Esophagus squamous epithelium (tissue), 5 donors: ENCODE measurements around the gene IFNA4. TPM values are rescaled to one million over a fixed set of nuclear protein-coding genes. Genes with fewer than 3 reads are reported as not detected.

Experiments used
- DNase-seq: peaks from one replicate; lab custom pipeline; 2025; lab: John Stamatoyannopoulos, UW
- H3K27ac ChIP-seq, 4 donors: fragments of 200-600 bp; sonication (generic); one replicate each; pipeline ENCODE4 v1.5.1; 2016 to 2019; ENCODE audit warnings: mild to moderate bottlenecking in 1 of 4
- H3K27me3 ChIP-seq, 4 donors: fragments of 200-600 bp; sonication (generic); 1 replicate in 3 of 4; 2 replicates in 1 of 4; pipeline versions ENCODE4 v1.5.1 to v1.6.0; 2017 to 2021; ENCODE audit warnings: antibody characterized with exemption in 1 of 4
- H3K36me3 ChIP-seq, 3 donors: fragments of 200-600 bp; sonication (generic); one replicate each; pipeline ENCODE4 v1.5.1; 2016 to 2019
- H3K4me1 ChIP-seq, 3 donors: fragments of 200-600 bp; sonication (generic); one replicate each; pipeline ENCODE4 v1.5.1; 2017 to 2019
- H3K4me3 ChIP-seq, 4 donors: fragments of 200-600 bp; sonication (generic); 1 replicate in 3 of 4; 2 replicates in 1 of 4; pipeline ENCODE4 v1.5.1; 2016 to 2019; ENCODE audit warnings: mild to moderate bottlenecking in 2 of 4, moderate library complexity in 1 of 4
- H3K9me3 ChIP-seq, 3 donors: fragments of 200-600 bp; sonication (generic); one replicate each; pipeline ENCODE4 v1.5.1; 2016 to 2019
- CTCF ChIP-seq, 6 experiments: fragments of 450-650 bp in 4 of 6; fragments of 200-600 bp in 2 of 6; sonication (generic) in 2 of 6; IDR thresholded peaks; one replicate each; pipeline ENCODE4 v1.5.1; 2016 to 2019; ENCODE audit warnings: antibody characterized with exemption in 6 of 6, mild to moderate bottlenecking in 4 of 6, moderate library complexity in 4 of 6
- POLR2A ChIP-seq, 4 donors: fragments of 450-650 bp; IDR thresholded peaks; one replicate each; pipeline ENCODE4 v1.6.1; 2017; ENCODE audit warnings: antibody characterized with exemption in 4 of 4, mild to moderate bottlenecking in 4 of 4, moderate library complexity in 3 of 4
- WGBS, 2 donors: methylation state at CpG; one replicate each; pipeline ENCODE4 v1.1.5; 2018; 5-methylcytosine and 5-hydroxymethylcytosine counted together
- intact Hi-C: fragments of 100-400 bp; cut with DNase I; formaldehyde crosslinking; loops from one replicate; pipeline ENCODE4 v1.15.0; 2022
- small RNA-seq, 4 donors: library from RNA; depleted of rRNA; stranded (forward); fragments of <200 nt; gene quantifications; one replicate each; pipeline ENCODE3, GENCODE V24; 2016
- total RNA-seq, 4 donors: library from RNA; depleted of rRNA; stranded (reverse); fragments of >200 nt; gene quantifications; one replicate each; pipeline ENCODE4 v1.1.0, GENCODE V29; 2016
- donor health status: DM: yes; HTN: yes; CAD: no.

Gene IFNA4
- total RNA-seq, 4 donors from 2014 or later, result not detected

- DNase-seq, result no peak
- Histone ChIP-seq H3K4me3 (no peak overlapping the region), H3K36me3 (no peaks in the 10 kb centered on the region), H3K27me3 (no peaks in the 10 kb centered on the region), H3K27ac (no peak overlapping the region), H3K9me3 (no peaks in the 10 kb centered on the region), H3K4me1 (no peaks in the 10 kb centered on the region)
- TF ChIP-seq POLR2A (IDR thresholded peaks at IDR 0.05), result no peak
- TF ChIP-seq CTCF (IDR thresholded peaks at IDR 0.05), result no peak
- 31 to 50% methylated on average over 1 of the region's 1 CpG for WGBS, 2 donors
- intact Hi-C loops, result no loop called here
Observed at GRCh38 chr9:21144603-21145002, 42.8 kb downstream of the IFNA4 start.

- Histone ChIP-seq H3K36me3 (no peaks in the 10 kb centered on the region), H3K4me3 (no peak within 1 kb of the TSS), H3K27me3 (no peaks in the 10 kb centered on the region), H3K27ac (no peak within 1 kb of the TSS), H3K4me1 (no peaks in the 10 kb centered on the region), H3K9me3 (no peaks in the 10 kb centered on the region)
- no peak for DNase-seq
- intact Hi-C loops, result no loop called here
- TF ChIP-seq POLR2A (IDR thresholded peaks at IDR 0.05), result no peak
- TF ChIP-seq CTCF (IDR thresholded peaks at IDR 0.05), result no peak
- WGBS, 2 donors, result 28 to 30% methylated on average over 1 of the region's 1 CpG
Observed at GRCh38 chr9:21141427-21141882, 45.9 kb downstream of the IFNA4 start, which contains the start of gene IFNW1. IFNW1 (minus strand) TSS chr9:21141832; CDS start chr9:21141570, 262 bp downstream.

GRCh38 chr9:21137020-21137419 is 50.4 kb downstream of the IFNA4 start:
- H3K4me3 ChIP-seq, result no peak overlapping the region
- H3K36me3 ChIP-seq, result no peaks in the 10 kb centered on the region
- no peaks in the 10 kb centered on the region for H3K4me1 ChIP-seq
- no peak overlapping the region for H3K27ac ChIP-seq
- no peaks in the 10 kb centered on the region for H3K27me3 ChIP-seq
- intact Hi-C loops, result no loop called here
- no peak for TF ChIP-seq CTCF (IDR thresholded peaks at IDR 0.05)
- DNase-seq, result no peak
- no peaks in the 10 kb centered on the region for H3K9me3 ChIP-seq
- 0 to 96% methylated on average over 1 of the region's 1 CpG for WGBS, 2 donors

Small RNAs within 50 kb of the gene (small RNA-seq; reads per million reads assigned to genes)
- gene RF00019, result 0 reads per million in 4 donors

Other genes with a start within 250 kb of the IFNA4 start
- gene HACD4, start 155.9 kb downstream of the IFNA4 start, total RNA-seq, result 1 to 10 TPM in 3 of 4 donors, under 1 TPM in 1; 0.97 to 3.8 (median 2.5) TPM
- gene IFNB1, start 109.6 kb downstream of the IFNA4 start, total RNA-seq, result not detected
- not detected for gene IFNW1, start 45.8 kb downstream of the IFNA4 start, total RNA-seq
- not detected for gene IFNA21, start 20.9 kb downstream of the IFNA4 start, total RNA-seq
- gene IFNA7, start 14.6 kb upstream of the IFNA4 start, total RNA-seq, result not detected
- gene IFNA10, start 19.6 kb upstream of the IFNA4 start, total RNA-seq, result not detected
- gene IFNA16, start 29.7 kb upstream of the IFNA4 start, total RNA-seq, result not detected
- gene IFNA17, start 40.6 kb upstream of the IFNA4 start, total RNA-seq, result not detected
- gene IFNA14, start 52.4 kb upstream of the IFNA4 start, total RNA-seq, result not detected
- gene IFNA5, start 117.7 kb upstream of the IFNA4 start, total RNA-seq, result not detected
- gene KLHL9, start 147.8 kb upstream of the IFNA4 start, total RNA-seq, result 10 to 100 TPM in 3 of 4 donors, 1 to 10 TPM in 1; 6.6 to 21.2 (median 13.5) TPM
- gene IFNA6, start 163.3 kb upstream of the IFNA4 start, total RNA-seq, result not detected
- not detected for gene IFNA13, start 180.5 kb upstream of the IFNA4 start, total RNA-seq
- gene IFNA2, start 197.8 kb upstream of the IFNA4 start, total RNA-seq, result not detected
- gene IFNA8, start 221.5 kb upstream of the IFNA4 start, total RNA-seq, result not detected